GM19397 (cell line): ENCODE measurements around the gene HIVEP1.

Experiments used
- ATAC-seq: cut with Tn5 transposase; IDR thresholded peaks from one replicate; pipeline ENCODE4 v1.9.1; 2021; ENCODE audit warnings: mild to moderate bottlenecking, moderate library complexity; ENCODE audit not compliant: unreplicated experiment

Gene HIVEP1

DNA sequence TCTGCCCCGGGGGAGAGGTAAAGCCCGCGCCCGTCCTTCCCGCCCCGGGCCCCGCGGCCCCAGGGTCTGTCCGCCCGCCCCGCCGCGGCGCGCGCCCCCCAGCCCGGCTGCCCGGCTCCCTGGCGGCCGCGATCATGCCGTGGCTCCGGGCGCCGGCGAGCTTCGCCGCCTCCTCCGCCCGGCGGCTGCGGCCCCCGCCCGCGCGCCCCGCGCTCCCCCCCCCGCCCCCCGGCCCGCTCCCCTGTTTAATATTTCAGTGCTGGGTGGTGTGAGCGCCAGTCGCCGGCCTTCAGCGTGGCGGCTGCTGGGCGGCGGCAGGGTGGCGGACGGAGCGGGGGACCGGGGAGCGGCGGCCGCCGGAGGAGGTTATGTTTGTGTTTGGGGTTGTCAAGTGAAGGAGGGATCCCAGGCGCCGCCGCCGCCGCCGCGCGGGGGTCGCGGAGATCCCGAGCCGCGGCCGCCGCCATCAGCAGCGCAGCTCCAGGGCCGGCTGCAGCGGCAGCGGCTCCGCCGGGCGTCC lies at the start of gene HIVEP1:
Gene HIVEP1, plus strand, starts transcription at position 275 of the 520 bp plus-strand sequence. CDS start 3,317 bp downstream, outside the sequence.
- peak; percentile 1 for ATAC-seq

DNA sequence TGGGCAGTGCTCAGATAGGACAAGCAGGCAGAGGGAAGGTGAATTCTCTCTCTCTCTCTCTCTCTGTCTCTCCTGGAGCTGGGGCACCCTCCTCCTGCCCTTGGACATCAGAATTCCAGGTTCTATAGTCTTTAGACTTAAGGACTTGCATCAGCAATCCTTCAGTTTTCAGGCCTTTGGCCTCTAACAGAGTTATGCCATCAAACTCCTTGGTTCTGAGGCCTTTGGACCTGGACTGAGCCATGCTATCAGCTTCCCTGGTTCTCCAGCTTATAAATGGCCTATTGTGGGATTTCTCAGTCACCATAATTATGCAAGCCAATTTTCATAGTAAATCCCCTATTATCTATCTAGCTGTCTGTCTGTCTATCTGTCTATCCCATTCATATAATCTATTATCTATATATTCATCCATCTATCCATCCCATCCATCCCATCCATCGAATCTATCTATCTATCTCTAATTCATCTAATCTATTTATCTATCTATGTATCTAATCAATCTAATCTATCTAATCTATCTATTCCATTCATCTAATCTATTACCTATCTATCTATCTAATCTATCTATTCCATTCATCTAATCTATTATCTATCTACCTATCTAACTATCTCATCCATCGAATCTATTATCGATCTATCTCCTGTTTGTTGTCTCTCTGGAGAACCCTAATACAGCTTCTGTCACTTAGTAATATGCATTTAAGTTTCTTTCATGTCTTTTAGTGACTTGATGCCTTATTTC lies 48.2 kb upstream of the HIVEP1 start:
- no peak for ATAC-seq

DNA sequence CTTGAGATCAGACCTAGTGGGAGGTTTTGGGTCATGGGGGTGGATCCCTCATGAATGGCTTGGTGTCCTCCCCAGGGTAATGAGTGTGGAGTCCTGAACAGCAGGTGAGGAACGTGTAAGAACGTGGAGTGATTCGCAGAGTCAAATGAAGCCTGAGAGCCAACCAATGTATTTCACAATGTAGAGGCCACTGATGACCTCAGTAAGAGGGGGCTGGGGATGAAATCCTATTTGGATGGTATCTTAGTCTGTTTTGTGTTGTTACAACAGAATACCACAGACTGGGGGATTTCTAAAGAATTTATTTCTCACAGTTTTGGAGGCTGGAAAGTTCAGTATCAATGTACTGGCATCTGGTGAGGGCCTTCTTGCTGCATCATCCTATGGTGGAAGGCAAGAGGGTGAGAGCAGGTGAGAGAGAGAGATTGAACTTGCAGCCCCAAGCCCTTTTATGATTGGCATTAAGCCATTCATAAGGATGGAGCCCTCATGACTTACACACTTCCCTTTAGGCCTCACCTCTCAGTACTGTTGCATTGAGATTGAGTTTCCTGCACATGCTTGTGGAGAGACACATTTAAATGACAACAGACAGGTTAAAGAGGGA lies 47.3 kb upstream of the HIVEP1 start:
- ATAC-seq: no peak

GRCh38 chr6:11965499-11965898 lies 46.6 kb upstream of the HIVEP1 start:
- no peak for ATAC-seq

GRCh38 chr6:11968241-11968806 lies 43.8 kb upstream of the HIVEP1 start:
- ATAC-seq: peak; percentile 60

- no peak for ATAC-seq
These were observed 43.0 kb upstream of the HIVEP1 start for GRCh38 chr6:11969092-11969491.

DNA sequence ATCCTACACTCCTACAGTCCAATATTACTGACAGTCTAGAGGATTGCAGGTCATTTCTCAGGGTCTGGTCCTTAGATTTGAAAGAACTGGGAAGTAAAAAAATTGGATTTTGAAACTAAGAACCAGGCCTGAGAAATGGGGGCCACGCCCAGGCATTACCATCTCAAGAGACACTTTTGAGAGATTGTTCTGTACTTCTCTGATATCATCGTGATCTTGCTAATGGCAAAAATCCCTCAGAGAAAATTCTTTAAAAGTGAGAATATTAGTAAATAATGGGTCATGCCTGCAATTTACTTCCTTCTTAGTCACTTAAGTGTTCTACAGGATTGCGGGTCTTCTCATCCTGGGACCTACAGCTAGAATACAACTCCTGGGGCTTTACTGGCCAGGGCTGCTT lies 42.0 kb upstream of the HIVEP1 start:
- no peak for ATAC-seq

- ATAC-seq: no peak
These were observed 41.0 kb upstream of the HIVEP1 start for GRCh38 chr6:11971154-11971553.

DNA sequence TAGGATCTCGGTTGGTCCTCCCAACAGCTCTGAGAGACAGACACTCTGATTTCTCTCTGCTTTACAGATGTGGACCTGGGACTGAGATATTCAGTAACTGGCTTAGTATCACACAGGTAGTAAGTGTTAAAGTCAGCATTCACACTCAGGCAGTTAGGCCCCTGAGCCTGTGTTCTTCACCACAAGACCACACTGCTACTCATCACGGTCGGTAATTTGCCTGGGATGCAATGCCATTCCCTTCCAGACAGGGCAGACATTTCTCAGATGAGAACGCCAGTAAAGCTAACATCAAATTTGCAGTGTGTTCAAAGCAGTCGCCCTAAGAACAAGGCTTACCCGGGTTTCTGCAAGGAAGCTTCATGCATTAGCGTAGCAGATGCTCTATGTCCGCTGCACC lies 39.8 kb upstream of the HIVEP1 start:
- ATAC-seq: no peak

DNA sequence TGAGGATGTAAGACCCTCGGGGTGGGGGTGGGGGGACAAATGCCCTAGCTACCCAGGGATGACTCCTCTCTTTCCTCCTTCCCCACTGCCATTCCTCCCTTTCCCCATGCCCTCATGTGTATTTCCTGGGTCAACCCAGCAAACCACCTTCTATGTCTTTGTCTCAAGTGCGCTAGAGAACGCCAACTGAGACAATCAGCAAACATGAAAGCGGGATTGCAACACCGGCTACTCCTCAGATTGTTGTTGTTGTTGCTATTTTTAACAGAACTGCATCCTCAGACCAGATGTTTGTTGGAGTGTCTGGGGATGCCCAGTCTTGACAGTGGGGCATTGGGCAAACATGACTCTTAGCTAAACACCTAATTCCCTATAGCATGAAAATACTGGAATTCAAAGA lies 39.3 kb upstream of the HIVEP1 start:
- ATAC-seq: no peak

DNA sequence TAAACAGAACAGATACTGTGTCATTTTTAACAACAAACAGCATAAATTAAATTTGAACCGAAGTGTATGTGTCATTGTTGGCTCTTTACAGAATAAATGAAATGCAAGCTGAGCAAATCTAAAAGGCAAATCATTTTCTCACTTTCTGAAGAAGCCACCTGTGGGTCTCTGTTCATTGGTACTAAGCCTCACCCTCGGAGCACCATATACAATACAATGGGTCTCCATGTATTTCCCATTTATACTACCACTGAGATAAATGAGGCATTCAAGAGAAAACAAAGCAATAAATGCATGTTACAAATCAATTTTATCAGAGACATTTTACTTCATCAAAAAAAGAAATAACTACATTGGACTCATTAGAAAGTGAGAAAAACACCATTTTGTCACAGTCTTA lies 38.9 kb upstream of the HIVEP1 start:
- ATAC-seq: no peak

- no peak for ATAC-seq
These were observed 38.0 kb upstream of the HIVEP1 start for GRCh38 chr6:11974089-11974488.

DNA sequence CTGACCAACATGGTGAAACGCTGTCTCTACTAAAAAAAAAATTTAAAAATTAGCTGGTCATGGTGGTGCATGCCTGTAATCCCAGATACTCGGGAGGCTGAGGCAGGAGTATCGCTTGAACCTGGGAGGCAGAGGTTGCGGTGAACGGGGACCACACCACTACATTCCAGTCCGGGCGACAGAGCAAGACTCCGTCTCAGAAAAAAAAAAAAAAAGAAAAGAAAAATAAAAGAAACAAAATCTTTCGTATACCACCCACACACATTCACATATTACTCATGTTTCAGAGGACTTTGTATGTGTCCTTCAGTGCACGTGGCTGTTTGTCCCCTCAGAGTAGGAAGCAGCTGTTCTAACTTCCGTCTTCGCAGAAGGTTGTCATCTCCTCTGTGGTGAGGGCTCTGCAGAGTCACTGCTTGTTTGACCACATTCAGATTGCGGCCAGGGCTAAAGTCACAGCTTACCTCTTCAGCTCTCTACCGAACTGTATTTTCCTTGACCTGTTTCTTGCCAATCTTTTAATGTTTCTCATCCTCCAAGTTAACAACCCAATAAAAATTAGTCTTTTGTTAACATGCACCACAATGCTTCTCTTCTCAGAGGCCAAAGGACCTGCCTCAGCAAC lies 36.6 kb upstream of the HIVEP1 start:
- ATAC-seq: peak; percentile 90

DNA sequence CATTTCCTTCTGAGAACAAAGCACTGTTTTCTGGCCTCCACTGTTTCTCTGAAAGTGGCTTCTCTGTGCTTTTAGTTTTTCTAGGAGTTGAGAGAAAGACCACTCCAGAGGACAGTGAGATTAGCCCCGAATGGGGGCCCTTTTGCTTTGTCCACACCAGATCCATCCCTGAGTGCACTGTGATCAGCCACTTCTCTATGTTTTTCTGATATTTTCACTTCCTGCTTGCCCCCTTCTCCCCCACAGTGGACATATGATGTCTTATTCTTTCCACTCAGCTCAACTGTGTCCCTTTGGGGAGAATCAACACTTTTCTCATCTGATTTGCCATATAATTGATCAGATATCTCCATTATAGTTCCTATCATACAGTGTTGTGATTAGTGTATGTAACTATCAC lies 35.6 kb upstream of the HIVEP1 start:
- no peak for ATAC-seq

DNA sequence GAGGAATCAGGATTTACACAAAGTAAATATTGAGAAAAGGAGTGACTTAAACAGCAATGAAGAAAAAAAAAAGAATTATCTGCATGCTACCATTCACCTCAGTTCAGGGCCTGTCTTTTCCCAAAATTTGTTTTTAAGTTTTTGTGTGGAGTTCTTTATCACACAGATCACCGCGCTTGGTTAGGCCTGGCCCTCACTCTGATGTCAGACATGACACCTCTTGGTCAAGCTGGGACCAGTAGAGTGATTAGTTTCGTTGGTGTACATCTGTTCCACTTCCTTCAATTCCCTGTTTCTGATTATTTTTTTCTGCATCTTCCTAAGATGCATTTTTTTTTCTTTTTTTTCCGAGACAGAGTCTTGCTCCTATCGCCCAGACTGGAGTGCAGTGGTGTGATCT lies 34.9 kb upstream of the HIVEP1 start:
- no peak for ATAC-seq

GRCh38 chr6:11977738-11978137 lies 34.4 kb upstream of the HIVEP1 start:
- ATAC-seq: no peak

DNA sequence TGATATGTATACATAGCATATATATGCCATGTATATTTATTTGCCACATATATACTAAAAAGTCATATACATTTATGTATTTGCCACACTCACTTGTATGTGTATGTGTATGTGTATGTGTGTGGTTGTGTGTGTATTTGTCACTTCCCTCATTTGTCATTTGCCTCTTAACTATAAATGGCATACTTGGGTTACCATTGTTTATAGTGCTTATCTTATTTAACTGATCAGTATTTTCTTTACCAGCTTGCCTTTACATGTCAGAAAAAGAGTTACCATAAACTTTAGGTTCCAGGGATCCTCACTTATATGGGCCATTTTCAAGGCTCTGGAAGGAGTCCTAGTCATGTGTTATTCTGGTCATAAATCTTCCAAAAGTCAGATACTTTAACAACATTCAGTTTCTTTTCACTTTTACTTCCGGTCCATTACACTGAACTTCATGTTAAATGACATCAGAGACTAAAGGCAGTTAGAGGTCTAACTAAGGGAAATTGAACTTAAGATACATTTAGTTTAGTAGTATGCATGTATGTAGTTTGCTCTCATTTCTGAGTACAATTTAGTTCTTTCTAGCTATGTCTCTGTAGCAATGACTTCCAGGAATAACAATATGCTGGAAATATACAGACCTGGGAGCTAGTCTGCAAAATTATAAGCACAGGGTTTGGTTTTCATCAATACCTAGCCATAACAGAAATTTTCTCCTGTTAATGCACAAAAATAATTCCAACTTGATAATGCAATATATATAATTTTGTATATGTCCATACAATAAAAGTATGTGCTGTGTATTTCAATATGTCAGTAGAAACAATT lies 33.7 kb upstream of the HIVEP1 start:
- ATAC-seq: no peak

DNA sequence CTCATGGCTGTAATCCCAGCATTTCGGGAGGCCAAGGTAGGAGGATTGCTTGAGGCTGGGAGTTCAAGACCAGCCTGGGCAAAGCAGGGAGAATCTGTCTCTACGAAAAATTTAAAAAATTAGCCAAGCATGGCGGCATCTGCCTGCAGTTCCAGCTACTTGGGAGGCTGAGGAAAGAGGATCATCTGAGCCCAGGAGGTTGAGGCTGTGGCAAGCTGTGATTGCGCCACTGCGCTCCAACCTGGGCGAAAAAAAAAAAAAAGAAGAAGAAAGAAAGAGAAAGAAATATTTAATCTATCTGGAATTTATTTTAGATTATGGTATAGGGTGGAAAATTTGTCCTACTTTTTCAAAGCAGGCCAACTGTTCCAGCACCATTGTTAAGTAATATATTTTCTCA lies 32.2 kb upstream of the HIVEP1 start:
- ATAC-seq: no peak

GRCh38 chr6:11983306-11983705 lies 28.8 kb upstream of the HIVEP1 start:
- no peak for ATAC-seq

DNA sequence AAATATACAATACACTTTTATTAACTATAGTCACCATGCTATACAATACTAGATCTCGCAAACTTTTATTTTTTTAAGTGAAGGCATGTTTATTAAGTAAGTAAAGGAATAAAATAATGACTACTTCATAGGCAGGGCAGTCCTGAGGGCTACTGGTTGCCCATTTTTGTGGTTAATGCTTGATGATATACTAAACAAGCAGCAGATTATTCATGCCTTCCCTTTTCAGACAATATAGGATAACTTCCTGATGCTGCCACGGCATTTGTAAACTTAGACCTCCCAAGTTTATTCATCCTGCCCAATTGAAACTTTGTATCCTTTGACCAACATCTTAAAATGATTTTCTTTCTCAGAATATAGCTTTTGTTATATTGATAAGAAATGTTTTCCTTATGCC lies 24.7 kb upstream of the HIVEP1 start:
- no peak for ATAC-seq

DNA sequence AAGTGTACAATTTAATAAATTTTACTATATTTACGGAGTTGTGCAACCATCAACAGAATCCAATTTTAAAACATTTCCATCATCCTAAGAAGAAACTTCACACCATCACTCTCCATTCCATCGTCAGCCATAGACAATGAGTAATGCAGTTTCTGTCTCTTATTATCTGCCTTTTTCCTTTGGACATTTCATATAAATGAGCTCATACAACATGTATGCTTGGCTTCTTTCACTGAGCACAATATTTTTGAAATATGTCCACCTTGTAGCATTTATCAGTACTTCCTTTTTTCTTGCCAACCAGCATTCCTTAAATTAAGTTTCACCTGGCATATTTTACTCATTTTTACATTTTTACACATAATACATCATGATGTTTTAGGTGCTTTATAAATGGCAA lies 22.7 kb upstream of the HIVEP1 start:
- ATAC-seq: no peak
